ENCODE measurements around the gene FRYL. TPM values are rescaled to one million over a fixed set of nuclear protein-coding genes. Genes with fewer than 3 reads are reported as not detected.

The FRYL gene
- total RNA-seq, 1 donor from 2014 or later = 93.3 TPM

DNA sequence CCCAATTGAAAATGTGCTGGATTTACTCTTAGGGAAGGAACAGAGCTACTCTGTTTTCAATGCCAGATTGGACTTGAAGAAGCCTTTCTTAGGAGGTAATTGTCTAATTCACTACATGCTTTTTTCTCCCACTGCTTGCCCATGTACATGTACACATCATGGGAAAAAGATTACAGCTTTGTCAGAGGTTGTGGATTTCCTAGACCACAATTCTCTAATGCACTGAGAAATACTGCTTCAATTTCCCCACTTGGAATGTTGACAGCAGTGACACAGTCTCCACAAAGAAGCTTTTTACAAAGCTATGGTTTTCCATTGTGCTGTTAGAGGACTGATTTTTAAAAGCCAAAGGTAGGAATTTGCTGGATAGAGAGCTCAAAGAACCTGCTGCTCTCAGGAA, 270.5 kb downstream of the FRYL start:
- Mint-ChIP-seq H3K4me1 (ENCODE audit: unreplicated experiment) (no peaks in the 10 kb centered on the region), H3K36me3 (ENCODE audit: low read depth, unreplicated experiment) (peaks cover 34% of the 10 kb centered on the region), H3K27ac (ENCODE audit: unreplicated experiment) (no peak overlapping the region), H3K9me3 (ENCODE audit: unreplicated experiment) (no peaks in the 10 kb centered on the region), H3K4me3 (ENCODE audit: unreplicated experiment) (no peak overlapping the region), H3K27me3 (ENCODE audit: unreplicated experiment) (no peaks in the 10 kb centered on the region)
- DNase-seq (ENCODE audit: low spot score) = no peak
- TF ChIP-seq, protein P1, sequence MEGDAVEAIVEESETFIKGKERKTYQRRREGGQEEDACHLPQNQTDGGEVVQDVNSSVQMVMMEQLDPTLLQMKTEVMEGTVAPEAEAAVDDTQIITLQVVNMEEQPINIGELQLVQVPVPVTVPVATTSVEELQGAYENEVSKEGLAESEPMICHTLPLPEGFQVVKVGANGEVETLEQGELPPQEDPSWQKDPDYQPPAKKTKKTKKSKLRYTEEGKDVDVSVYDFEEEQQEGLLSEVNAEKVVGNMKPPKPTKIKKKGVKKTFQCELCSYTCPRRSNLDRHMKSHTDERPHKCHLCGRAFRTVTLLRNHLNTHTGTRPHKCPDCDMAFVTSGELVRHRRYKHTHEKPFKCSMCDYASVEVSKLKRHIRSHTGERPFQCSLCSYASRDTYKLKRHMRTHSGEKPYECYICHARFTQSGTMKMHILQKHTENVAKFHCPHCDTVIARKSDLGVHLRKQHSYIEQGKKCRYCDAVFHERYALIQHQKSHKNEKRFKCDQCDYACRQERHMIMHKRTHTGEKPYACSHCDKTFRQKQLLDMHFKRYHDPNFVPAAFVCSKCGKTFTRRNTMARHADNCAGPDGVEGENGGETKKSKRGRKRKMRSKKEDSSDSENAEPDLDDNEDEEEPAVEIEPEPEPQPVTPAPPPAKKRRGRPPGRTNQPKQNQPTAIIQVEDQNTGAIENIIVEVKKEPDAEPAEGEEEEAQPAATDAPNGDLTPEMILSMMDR (IDR thresholded peaks at IDR 0.05; ENCODE audit: unreplicated experiment) = no peak

DNA sequence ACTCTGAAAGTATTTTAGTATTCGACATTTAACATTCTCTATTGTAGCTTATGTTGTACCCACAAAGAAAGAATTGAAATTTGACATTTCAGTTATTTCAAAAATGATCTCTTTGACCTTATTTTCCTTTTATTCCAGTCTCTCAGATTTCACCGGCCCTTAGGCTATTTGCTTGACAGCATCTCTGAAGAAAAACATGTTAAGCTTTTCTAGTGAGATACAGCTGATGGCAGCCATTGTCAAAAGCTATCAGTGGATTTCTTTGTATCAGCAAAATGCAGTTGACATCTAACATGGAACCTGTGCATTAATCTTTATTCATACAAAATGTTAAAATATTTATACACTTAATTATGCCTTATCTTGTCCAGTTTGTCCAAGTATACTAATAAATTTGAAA, 273.4 kb downstream of the FRYL start:
- H3K27ac Mint-ChIP-seq (ENCODE audit: unreplicated experiment) = no peak overlapping the region
- TF ChIP-seq, protein P1 (IDR thresholded peaks at IDR 0.05; ENCODE audit: unreplicated experiment) = no peak

DNA sequence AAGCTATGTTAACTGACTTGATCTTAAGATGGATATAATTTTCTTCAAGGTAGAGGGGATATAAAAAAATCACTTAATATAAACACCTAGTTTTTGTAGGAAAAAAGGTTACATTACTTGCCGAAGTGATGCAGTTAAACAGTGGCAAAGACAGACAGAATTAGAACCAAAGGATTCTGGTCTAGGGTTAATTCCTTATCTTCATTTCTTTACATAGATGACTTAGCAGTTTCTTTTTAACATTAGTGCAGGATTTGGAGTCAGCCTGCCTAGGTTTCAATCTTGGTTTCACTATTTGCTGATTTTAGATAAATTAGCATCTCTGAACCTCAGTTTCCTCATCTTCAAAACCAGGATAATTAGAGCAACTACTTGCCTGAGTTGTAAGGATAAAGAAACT, 275.7 kb downstream of the FRYL start:
- Mint-ChIP-seq H3K27me3 (ENCODE audit: unreplicated experiment) (no peaks in the 10 kb centered on the region), H3K4me1 (ENCODE audit: unreplicated experiment) (no peaks in the 10 kb centered on the region), H3K9me3 (ENCODE audit: unreplicated experiment) (no peaks in the 10 kb centered on the region), H3K36me3 (ENCODE audit: low read depth, unreplicated experiment) (peaks cover 21% of the 10 kb centered on the region), H3K27ac (ENCODE audit: unreplicated experiment) (no peak overlapping the region), H3K4me3 (ENCODE audit: unreplicated experiment) (no peak overlapping the region)
- no peak for DNase-seq (ENCODE audit: low spot score)
- TF ChIP-seq, protein P1 (IDR thresholded peaks at IDR 0.05; ENCODE audit: unreplicated experiment) = no peak

More for the DNA sequence above, 273.4 kb downstream of the FRYL start:
- DNase-seq (ENCODE audit: low spot score) = no peak
- Mint-ChIP-seq H3K4me3 (ENCODE audit: unreplicated experiment) (no peak overlapping the region), H3K27me3 (ENCODE audit: unreplicated experiment) (no peaks in the 10 kb centered on the region), H3K9me3 (ENCODE audit: unreplicated experiment) (no peaks in the 10 kb centered on the region), H3K36me3 (ENCODE audit: low read depth, unreplicated experiment) (peaks cover 19% of the 10 kb centered on the region), H3K4me1 (ENCODE audit: unreplicated experiment) (no peaks in the 10 kb centered on the region)

DNA sequence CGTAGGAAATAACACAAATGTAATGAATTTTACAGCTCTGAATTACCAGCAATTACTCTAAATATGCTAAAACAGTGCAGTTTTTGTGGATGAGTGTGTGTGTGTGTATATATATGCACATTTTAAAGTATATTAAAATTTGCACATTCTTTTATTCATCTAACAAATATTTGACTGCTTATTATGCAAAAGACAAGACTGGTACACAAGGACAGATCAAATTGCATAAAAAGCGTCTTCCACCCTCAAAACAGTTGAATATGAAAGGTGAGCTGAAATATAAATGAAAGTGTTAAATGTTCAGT, 276.1 kb downstream of the FRYL start:
- TF ChIP-seq, protein P1 (IDR thresholded peaks at IDR 0.05; ENCODE audit: unreplicated experiment) = no peak
- H3K27ac Mint-ChIP-seq (ENCODE audit: unreplicated experiment) = no peak overlapping the region
- no peak overlapping the region for H3K4me3 Mint-ChIP-seq (ENCODE audit: unreplicated experiment)
- no peaks in the 10 kb centered on the region for H3K4me1 Mint-ChIP-seq (ENCODE audit: unreplicated experiment)
- no peaks in the 10 kb centered on the region for H3K9me3 Mint-ChIP-seq (ENCODE audit: unreplicated experiment)
- no peak for DNase-seq (ENCODE audit: low spot score)
- no peaks in the 10 kb centered on the region for H3K27me3 Mint-ChIP-seq (ENCODE audit: unreplicated experiment)
- H3K36me3 Mint-ChIP-seq (ENCODE audit: low read depth, unreplicated experiment) = peaks cover 22% of the 10 kb centered on the region

DNA sequence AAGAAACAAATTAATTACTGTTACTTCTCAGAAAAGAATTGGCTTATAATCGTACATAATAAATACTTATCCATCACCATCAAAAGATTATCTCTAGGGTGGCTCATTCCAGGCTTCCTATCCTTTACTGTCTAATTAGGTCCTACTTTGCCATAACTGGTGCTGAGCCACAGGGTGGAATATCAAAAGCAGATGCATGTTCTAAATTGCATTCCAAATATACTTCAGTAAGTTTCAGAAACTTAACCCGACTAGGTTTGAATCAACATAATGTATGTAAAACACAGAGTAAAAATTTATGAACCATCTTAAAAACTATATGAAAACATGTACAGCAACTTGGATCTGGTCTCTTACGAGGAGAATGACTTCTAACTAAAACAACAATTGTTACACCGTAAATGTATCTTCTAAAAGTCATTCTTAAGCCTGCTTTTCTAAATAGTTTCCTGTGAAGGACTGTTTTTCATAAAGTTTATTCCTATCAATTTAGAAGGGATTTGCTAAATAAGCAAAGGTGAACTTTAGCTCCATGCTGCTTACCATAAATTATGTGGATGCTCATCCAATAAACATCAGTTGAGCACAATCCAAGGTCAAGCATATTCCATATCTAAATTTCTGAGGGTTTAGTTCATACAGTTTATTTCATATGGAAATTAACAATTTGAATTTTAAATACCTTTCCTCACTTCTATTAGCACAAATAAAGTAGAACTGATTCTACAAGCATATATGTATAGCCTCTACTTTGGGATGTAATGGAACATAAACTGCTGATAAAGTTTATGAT, 276.6 kb downstream of the FRYL start:
- DNase-seq (ENCODE audit: low spot score) = no peak
- no peaks in the 10 kb centered on the region for H3K27me3 Mint-ChIP-seq (ENCODE audit: unreplicated experiment)
- no peak overlapping the region for H3K27ac Mint-ChIP-seq (ENCODE audit: unreplicated experiment)
- H3K4me1 Mint-ChIP-seq (ENCODE audit: unreplicated experiment) = no peaks in the 10 kb centered on the region
- H3K9me3 Mint-ChIP-seq (ENCODE audit: unreplicated experiment) = no peaks in the 10 kb centered on the region
- peaks cover 23% of the 10 kb centered on the region for H3K36me3 Mint-ChIP-seq (ENCODE audit: low read depth, unreplicated experiment)
- no peak overlapping the region for H3K4me3 Mint-ChIP-seq (ENCODE audit: unreplicated experiment)
- TF ChIP-seq, protein P1 (IDR thresholded peaks at IDR 0.05; ENCODE audit: unreplicated experiment) = no peak

Measured in endothelial cell (in vitro differentiated cells).